IMR-90 (cell line): ENCODE results near the gene LRRTM4.

Source experiments
- FOS ChIP-seq: fragments of 150-350 bp; IDR thresholded peaks from 2 replicates; pipeline ENCODE4 v1.6.1; 2016; ENCODE audit warnings: low read depth, low read length
- POLR2A ChIP-seq: IDR thresholded peaks from 2 replicates; pipeline ENCODE4 v1.6.1; 2012; ENCODE audit warnings: mild to moderate bottlenecking, low read depth, low read length
- TF ChIP-seq, protein P1 (sequence below): conservative IDR thresholded peaks from 2 replicates; pipeline ENCODE4 v1.5.1; 2012; ENCODE audit warnings: mild to moderate bottlenecking, low read depth, low read length, improper control_type of control experiment

DNA sequence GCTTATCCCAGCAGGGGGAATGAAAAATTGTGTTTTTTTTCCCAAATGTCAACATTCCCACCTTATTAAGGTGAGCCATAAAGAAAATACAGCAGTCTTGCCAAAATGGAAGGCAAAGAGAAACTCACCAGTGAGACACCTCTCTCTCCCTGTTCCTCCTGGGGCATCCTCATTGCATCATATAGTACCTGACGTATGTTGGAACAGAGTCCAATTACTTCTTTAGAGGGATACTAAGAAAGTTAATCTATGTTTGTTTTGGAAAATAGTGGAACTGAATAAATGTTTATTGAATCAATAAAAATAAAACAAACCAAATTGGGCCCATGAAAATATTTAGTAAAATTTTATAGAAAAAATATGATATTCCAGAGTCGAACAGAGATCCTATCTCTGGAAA, 700.4 kb downstream of the LRRTM4 start:
- TF ChIP-seq POLR2A (no peak), FOS (no peak)
- TF ChIP-seq, protein P1, sequence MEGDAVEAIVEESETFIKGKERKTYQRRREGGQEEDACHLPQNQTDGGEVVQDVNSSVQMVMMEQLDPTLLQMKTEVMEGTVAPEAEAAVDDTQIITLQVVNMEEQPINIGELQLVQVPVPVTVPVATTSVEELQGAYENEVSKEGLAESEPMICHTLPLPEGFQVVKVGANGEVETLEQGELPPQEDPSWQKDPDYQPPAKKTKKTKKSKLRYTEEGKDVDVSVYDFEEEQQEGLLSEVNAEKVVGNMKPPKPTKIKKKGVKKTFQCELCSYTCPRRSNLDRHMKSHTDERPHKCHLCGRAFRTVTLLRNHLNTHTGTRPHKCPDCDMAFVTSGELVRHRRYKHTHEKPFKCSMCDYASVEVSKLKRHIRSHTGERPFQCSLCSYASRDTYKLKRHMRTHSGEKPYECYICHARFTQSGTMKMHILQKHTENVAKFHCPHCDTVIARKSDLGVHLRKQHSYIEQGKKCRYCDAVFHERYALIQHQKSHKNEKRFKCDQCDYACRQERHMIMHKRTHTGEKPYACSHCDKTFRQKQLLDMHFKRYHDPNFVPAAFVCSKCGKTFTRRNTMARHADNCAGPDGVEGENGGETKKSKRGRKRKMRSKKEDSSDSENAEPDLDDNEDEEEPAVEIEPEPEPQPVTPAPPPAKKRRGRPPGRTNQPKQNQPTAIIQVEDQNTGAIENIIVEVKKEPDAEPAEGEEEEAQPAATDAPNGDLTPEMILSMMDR = no peak
